Neuron (in vitro differentiated cells): ENCODE measurements around the gene MED20.

Experiments
- H2AFZ ChIP-seq: one replicate; pipeline ENCODE4 v1.6.1; 2013; ENCODE audit warnings: low read depth, mild to moderate bottlenecking, inconsistent platforms, low read length, moderate library complexity
- H3K27me3 ChIP-seq: one replicate; pipeline ENCODE4 v1.6.1; 2013; ENCODE audit warnings: low read length; ENCODE audit not compliant: insufficient read depth
- H3K36me3 ChIP-seq: one replicate; pipeline ENCODE4 v1.6.1; 2013; ENCODE audit warnings: low read length; ENCODE audit not compliant: insufficient read depth
- H3K4me1 ChIP-seq: one replicate; pipeline ENCODE4 v1.6.1; 2013; ENCODE audit warnings: low read length; ENCODE audit not compliant: insufficient read depth
- H3K4me3 ChIP-seq: 2 replicates; pipeline ENCODE4 v1.5.1; 2013; ENCODE audit warnings: mild to moderate bottlenecking, low read length, moderate library complexity
- H3K9me3 ChIP-seq: one replicate; pipeline ENCODE4 v1.6.1; 2013; ENCODE audit warnings: low read length

MED20 gene, protein sequence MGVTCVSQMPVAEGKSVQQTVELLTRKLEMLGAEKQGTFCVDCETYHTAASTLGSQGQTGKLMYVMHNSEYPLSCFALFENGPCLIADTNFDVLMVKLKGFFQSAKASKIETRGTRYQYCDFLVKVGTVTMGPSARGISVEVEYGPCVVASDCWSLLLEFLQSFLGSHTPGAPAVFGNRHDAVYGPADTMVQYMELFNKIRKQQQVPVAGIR

GRCh38 chr6:41920921-41921711 is at the start of gene MED20, which contains the start of gene BYSL:
Gene MED20 (minus strand): TSS chr6:41921139. CDS start chr6:41921018, 121 bp downstream.
Gene BYSL (plus strand): TSS chr6:41921499. CDS start chr6:41921563, 64 bp downstream.
- no peaks in the 10 kb centered on the region for H3K9me3 ChIP-seq
- peak within 1 kb of the TSS; percentile 64 for H3K4me3 ChIP-seq
- no peaks in the 10 kb centered on the region for H3K27me3 ChIP-seq
- peaks cover 32% of the 10 kb centered on the region for H3K4me1 ChIP-seq
- peak within 1 kb of the TSS; percentile 82 for H2AFZ ChIP-seq
- H3K36me3 ChIP-seq: peaks cover 22% of the 10 kb centered on the region

- Histone ChIP-seq H3K4me1 (peaks cover 21% of the 10 kb centered on the region), H3K4me3 (no peak overlapping the region), H3K27me3 (no peaks in the 10 kb centered on the region), H3K36me3 (no peaks in the 10 kb centered on the region), H3K9me3 (no peaks in the 10 kb centered on the region), H2AFZ (no peak overlapping the region)
Observed at GRCh38 chr6:41970436-41970846, 49.5 kb upstream of the MED20 start.

GRCh38 chr6:41967312-41968287 is 46.7 kb upstream of the MED20 start:
- no peak overlapping the region for H2AFZ ChIP-seq
- H3K9me3 ChIP-seq: no peaks in the 10 kb centered on the region
- H3K4me1 ChIP-seq: peaks cover 31% of the 10 kb centered on the region
- H3K4me3 ChIP-seq: no peak overlapping the region
- no peaks in the 10 kb centered on the region for H3K27me3 ChIP-seq
- no peaks in the 10 kb centered on the region for H3K36me3 ChIP-seq

DNA sequence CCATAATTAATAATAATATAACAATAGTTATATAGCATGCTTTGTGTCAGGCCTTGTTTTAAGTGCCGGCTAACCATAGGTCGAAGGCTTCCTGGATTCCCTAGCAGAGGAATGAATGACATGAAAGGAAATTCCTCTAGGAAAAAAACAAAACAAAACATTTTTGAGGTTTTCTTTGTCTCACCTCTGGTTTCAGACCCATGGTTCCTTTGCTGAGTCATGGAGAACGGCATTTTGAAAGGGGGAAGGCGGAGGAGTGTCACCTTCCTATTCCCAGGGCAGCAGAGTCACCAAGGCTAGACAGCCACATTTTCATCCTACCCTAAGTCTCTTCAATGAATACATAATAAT is 46.0 kb upstream of the MED20 start:
- Histone ChIP-seq H2AFZ (no peak overlapping the region), H3K27me3 (no peaks in the 10 kb centered on the region), H3K9me3 (no peaks in the 10 kb centered on the region), H3K4me1 (peaks cover 31% of the 10 kb centered on the region), H3K36me3 (no peaks in the 10 kb centered on the region), H3K4me3 (no peak overlapping the region)

GRCh38 chr6:41966214-41966920 is 45.4 kb upstream of the MED20 start:
- H3K36me3 ChIP-seq: no peaks in the 10 kb centered on the region
- H3K4me1 ChIP-seq: peaks cover 31% of the 10 kb centered on the region
- no peak overlapping the region for H3K4me3 ChIP-seq
- H3K27me3 ChIP-seq: no peaks in the 10 kb centered on the region
- no peaks in the 10 kb centered on the region for H3K9me3 ChIP-seq
- H2AFZ ChIP-seq: no peak overlapping the region

- Histone ChIP-seq H3K4me1 (peaks cover 31% of the 10 kb centered on the region), H3K36me3 (no peaks in the 10 kb centered on the region), H3K27me3 (no peaks in the 10 kb centered on the region)
Observed at GRCh38 chr6:41965429-41966213, 44.7 kb upstream of the MED20 start.

DNA sequence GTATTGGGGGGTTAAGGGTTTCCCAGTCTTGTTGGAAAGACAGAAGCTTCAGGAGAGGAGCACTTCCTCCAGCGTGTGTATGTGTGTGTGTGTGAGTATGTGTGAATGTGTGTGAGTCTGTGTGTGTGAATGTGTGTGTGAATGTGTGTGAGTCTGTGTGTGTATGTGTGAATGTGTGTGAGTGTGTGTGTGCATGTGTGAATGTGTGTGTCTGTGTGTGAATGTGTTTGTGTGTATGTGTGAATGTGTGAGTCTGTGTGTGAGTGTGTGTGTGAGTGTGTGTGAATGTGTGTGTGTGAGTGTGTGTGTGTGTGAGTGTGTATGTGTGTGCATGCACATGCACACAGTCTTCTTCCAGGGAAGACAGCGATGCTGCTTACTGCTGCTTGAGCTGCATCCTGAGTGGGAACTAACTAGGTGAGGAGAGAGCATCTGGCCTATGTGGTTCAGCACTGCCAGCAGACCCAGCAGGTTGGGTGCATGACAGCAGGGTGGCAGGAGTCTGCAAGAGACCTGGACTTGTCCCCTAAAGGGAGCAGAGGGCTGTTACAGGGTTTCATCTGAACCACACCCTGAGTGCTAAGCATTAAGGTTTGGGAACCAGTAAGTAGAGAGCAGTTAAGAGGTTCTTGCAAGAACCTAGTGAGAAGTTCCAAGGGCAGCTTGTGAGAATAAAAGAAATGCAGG is 43.4 kb upstream of the MED20 start:
- no peaks in the 10 kb centered on the region for H3K9me3 ChIP-seq
- H3K4me1 ChIP-seq: peaks cover 31% of the 10 kb centered on the region
- H3K27me3 ChIP-seq: no peaks in the 10 kb centered on the region
- no peak overlapping the region for H2AFZ ChIP-seq
- no peaks in the 10 kb centered on the region for H3K36me3 ChIP-seq
- H3K4me3 ChIP-seq: no peak overlapping the region

More at GRCh38 chr6:41965429-41966213, 44.7 kb upstream of the MED20 start:
- H3K4me3 ChIP-seq: no peak overlapping the region
- H3K9me3 ChIP-seq: no peaks in the 10 kb centered on the region
- H2AFZ ChIP-seq: no peak overlapping the region

DNA sequence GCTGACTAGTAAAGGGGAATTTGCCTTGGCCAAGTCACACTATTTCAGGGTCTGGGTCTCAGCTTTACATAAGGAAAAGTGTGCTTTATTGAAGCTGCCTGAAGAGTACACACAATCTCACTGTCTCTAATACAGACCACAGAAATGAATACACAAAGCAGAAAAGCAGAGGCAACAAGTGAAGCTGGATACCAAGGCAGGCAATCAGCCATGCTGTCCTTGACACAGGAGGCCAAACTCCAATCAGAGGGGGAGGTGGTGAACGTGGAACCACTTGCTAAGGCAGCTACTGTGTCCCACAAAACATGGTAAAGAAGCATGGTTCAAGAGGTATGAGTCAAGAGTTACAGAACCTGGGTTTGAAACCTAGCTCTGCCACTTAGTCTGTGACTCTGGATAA is 42.4 kb upstream of the MED20 start:
- no peaks in the 10 kb centered on the region for H3K36me3 ChIP-seq
- no peaks in the 10 kb centered on the region for H3K9me3 ChIP-seq

DNA sequence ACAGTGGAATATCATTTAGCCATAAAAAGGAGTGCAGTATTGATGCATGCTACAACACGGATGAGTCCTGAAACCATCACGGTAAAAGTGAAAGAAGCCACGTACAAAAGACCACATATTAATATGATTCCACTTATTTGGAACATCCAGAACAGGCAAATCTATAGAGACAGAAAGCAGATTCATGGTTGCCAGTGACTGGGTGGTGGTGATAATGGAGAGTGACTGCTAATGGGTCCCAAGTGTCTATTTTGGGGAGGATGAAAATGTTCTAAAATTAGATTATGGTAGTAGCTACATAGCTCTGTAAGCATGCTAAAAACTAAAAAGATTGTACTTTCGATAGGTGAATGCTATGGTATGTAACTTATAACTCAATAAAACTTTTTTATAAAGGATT is 39.1 kb upstream of the MED20 start:
- Histone ChIP-seq H3K36me3 (no peaks in the 10 kb centered on the region), H3K9me3 (no peaks in the 10 kb centered on the region), H3K27me3 (no peaks in the 10 kb centered on the region), H2AFZ (no peak overlapping the region), H3K4me1 (peaks cover 7% of the 10 kb centered on the region), H3K4me3 (no peak overlapping the region)

More for the DNA sequence above, 42.4 kb upstream of the MED20 start:
- Histone ChIP-seq H3K4me3 (no peak overlapping the region), H3K27me3 (no peaks in the 10 kb centered on the region), H2AFZ (no peak overlapping the region), H3K4me1 (peaks cover 31% of the 10 kb centered on the region)

DNA sequence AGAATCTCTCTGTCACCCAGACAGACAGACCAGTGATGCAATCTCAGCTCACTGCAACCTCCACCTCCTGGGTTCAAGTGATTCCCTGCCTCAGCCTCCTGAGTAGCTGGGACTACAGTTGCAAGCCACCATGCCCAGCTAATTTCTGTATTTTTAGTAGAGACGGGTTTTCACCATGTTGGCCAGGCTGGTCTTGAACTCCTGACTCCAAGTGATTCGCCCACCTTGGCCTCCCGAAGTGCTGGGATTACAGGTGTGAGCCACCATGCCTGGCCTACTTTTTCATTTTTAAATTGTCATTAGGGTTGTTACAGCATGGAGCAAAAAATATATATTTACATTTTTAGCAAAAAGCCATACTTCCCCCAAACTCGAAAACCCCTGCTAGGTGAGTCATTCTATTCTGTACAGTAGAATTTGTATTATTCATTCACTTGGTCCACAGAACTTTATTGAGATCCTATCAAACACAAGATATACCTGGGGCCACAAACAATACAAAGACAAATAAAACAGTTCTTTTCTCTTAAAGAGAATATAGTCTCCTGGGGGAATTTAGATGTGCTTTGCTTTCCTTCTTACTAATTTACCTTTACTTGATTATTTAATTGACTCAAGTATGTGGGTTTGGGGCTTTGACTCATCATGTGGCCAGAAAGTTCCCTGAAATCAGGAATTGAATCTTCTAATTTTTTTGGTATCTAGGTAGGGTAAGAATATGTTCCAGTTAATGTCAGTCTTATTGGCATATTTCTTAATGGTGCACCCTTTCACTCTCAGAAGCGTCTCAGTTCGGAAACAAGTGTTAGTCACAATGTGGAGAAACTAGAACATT is 37.3 kb upstream of the MED20 start:
- Histone ChIP-seq H2AFZ (no peak overlapping the region), H3K9me3 (no peaks in the 10 kb centered on the region), H3K36me3 (no peaks in the 10 kb centered on the region), H3K27me3 (no peaks in the 10 kb centered on the region), H3K4me3 (no peak overlapping the region), H3K4me1 (no peaks in the 10 kb centered on the region)

- Histone ChIP-seq H3K4me1 (no peaks in the 10 kb centered on the region), H3K27me3 (no peaks in the 10 kb centered on the region), H2AFZ (no peak overlapping the region), H3K9me3 (no peaks in the 10 kb centered on the region), H3K4me3 (no peak overlapping the region), H3K36me3 (no peaks in the 10 kb centered on the region)
Observed at GRCh38 chr6:41957117-41957516, 36.2 kb upstream of the MED20 start.
